ENCODE data around the gene STRAP.
"Not testable (repeated sequence)": the region's sequence is repeated elsewhere in the genome, so short reads cannot be mapped to it uniquely, and the experiment has no call there.

STRAP gene

GRCh38 chr12:15928870-15929571, 46.8 kb downstream of the STRAP start:
- no peak for DNase-seq

- DNase-seq, result no peak
Measured at GRCh38 chr12:15931590-15932053, 49.4 kb downstream of the STRAP start.

GRCh38 chr12:15932327-15932726, 50.1 kb downstream of the STRAP start:
- no peak for DNase-seq

DNA sequence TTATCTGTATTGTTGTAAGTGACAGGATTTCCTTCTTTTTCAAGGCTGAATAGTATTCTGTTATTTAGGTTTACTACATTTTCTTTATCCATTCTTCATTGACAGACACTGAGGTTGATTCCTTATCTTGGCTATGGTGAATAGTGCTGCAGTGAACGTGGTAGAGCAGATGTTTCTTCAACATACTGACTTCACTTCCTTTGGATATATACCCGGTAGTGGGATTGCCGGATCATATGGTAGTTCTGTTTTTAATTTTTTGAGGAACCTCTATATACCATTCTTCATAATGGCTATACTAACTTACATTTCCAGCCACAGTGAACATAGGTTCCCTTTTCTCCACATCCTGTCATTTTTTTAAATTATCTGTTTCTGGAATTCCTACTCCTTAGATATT, 50.8 kb downstream of the STRAP start:
- no peak for DNase-seq

GRCh38 chr12:15933751-15934150, 51.6 kb downstream of the STRAP start:
- DNase-seq, result no peak

DNA sequence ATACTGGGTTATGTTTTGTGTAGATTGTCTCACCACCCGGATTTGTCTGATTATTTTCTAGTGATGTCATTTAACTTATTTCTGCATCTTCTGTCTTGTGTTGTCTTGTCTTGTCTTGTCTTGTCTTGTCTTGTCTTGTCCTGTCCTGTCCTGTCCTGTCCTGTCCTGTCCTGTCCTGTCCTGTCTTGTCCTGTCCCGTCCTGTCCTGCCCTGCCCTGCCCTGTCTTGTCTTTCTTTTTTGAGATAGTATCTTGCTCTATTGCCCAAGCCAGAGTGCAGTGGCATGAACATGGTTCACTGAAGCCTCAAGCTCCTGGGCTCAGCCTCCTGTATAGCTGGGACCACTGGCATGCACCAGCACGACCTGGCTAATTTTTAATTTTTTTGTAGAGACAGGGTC, 54.6 kb downstream of the STRAP start:
- DNase-seq, result no peak

GRCh38 chr12:15937902-15938301, 55.7 kb downstream of the STRAP start:
- DNase-seq, result no peak

DNA sequence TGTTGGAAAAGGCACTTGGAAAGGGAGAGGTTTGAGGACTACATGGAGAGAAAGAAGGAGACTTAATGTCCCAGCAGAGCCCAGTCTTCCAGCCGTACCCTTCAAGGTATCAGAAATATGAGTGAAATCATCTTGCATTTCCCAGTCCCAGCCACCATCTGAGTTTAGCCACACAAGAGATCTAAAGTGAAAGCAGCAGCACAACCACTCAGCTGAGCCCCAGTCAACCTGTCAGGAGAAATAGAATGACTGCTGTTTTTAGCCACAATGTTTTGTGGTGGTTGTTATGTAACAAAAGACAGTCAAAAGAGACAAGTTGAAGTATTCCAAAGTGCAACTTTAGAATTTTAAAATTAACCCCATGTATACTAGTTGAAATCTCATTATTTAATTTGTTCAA, 56.9 kb downstream of the STRAP start:
- DNase-seq, result no peak

DNA sequence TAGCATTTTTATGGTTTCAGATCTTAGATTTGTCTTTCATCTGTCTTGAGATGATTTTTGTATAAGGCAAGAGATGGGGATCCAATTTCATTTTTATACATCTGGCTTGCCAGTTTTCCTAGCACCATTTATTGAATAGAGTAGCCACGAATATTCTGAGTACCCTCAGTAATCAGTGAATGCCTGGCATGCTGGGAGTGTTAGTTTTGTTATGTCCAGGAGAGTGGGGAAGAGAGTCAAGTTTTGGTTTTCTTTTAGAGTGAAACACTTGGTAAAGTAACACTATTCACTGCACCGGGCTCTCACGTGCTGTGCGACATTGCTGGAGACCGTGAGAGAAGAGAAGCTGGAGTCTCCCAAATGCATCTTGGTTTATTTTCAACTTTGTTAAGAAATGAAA, 60.3 kb downstream of the STRAP start:
- no peak for DNase-seq

DNA sequence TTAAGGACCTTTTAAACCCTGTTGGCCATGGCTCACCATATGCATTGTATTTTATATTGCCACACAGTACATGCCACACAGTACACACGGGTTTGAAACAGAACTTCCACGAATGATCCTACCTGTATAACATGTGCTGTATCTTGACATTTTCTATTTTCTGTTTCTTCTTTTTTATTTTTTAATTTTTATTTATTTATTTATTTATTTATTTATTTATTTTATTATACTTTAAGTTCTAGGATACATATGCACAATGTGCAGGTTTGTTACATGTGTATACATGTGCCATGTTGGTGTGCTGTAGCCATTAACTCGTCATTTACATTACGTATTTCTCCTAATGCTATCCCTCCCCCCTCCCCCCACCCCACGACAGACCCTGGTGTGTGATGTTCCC, 61.3 kb downstream of the STRAP start:
- not testable (repeated sequence) for DNase-seq

DNA sequence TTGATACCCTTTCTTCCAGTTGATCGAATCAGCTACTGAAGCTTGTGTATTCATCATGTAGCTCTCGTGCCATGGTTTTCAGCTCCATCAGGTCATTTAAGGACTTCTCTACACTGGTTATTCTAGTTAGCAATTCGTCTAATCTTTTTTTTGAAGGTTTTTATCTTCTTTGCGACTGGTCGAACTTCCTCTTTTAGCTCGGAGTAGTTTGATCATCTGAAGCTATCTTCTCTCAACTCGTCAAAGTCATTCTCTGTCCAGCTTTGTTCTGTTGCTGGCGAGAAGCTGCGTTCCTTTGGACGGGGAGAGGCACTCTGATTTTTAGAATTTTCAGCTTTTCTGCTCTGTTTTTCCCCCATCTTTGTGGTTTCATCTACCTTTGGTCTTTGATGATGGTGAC, 66.3 kb downstream of the STRAP start:
- not testable (repeated sequence) for DNase-seq

All from activated CD4-positive, alpha-beta T cell treated with anti-CD3 and anti-CD28 coated beads, Interleukin-10, Interleukin-2, amounts not matched to agents 100 ng/mL and 50 ng/mL, durations not matched to agents 16 hours and 8 hours (primary cell).